ENCODE results near the gene PTPRD. TPM values are rescaled to one million over a fixed set of nuclear protein-coding genes. Genes with fewer than 3 reads are reported as not detected.

PTPRD gene
- total and polyA plus RNA-seq, 9 of the 15 experiments (the other 6 are each of a cell fraction or from before 2014, with no cell fraction given), result 0.11 TPM; not detected in 8

DNA sequence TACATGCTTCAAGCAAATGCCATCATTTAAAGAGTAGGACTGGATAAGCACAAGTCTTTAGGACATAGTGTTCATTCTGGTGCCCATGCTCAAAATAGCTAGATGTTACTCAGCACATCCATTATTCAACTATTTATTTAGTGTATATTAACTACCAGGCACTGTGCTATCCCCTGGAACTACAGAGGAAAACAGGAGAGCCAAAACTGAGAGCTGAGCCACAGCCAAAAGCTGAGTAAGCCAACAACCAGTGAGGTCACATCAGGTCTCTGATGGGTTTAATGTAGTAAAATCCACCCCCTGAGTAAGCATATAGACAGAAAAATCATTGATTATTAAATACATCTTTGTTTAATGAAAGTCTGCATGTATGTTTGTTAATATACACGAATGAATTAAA is 2343.9 kb downstream of the PTPRD start:
- 0% methylated on average over 1 of the region's 1 CpG for WGBS (ENCODE audit: insufficient coverage, low coverage, missing lambda C conversion rate)
- ChIA-PET CTCF (ENCODE audit: low intra/inter-chr PET ratio) (no interaction called here), POLR2A (no interaction called here)

More for the DNA sequence above, 2343.9 kb downstream of the PTPRD start:
- H2AFZ ChIP-seq (ENCODE audit: low read depth, low read length), result no peak overlapping the region
- H3K4me2 ChIP-seq (ENCODE audit: insufficient read depth, low read length), result no peak overlapping the region
- no peaks in the 10 kb centered on the region for H4K20me1 ChIP-seq (replicated peaks; ENCODE audit: control insufficient read depth, insufficient read depth, low read length)
- no peaks in the 10 kb centered on the region for H3K4me1 ChIP-seq (replicated peaks in 1 of 2; ENCODE audit: control insufficient read depth in 2 of 2, insufficient read depth in 2 of 2, low read length in 2 of 2)
- no peak for DNase-seq (ENCODE audit: extremely low read depth in 1 of 4, low spot score in 3 of 4)
- no peaks in the 10 kb centered on the region for H3K36me3 ChIP-seq (ENCODE audit: control insufficient read depth, insufficient read depth, low read length)
- H3K9me1 ChIP-seq (ENCODE audit: control insufficient read depth, insufficient read depth, low read length), result no peaks in the 10 kb centered on the region
- no peak for TF ChIP-seq BRD4 (IDR thresholded peaks at IDR 0.05)
- TF ChIP-seq ZNF174 (CRISPR knock-in tag; IDR thresholded peaks at IDR 0.05), result no peak
- TF ChIP-seq HES1 (IDR thresholded peaks at IDR 0.05; ENCODE audit: low read depth), result no peak
- no peak for TF ChIP-seq MEF2D (tag; conservative IDR thresholded peaks at IDR 0.05; ENCODE audit: low read depth)
- TF ChIP-seq KLF16 (IDR thresholded peaks at IDR 0.05), result no peak
- no peak for TF ChIP-seq E2F5 (CRISPR knock-in tag; IDR thresholded peaks at IDR 0.05)
- no peak for TF ChIP-seq ZNF408 (CRISPR knock-in tag; IDR thresholded peaks at IDR 0.05; ENCODE audit: low read depth)
- no peak for TF ChIP-seq POLR2H (tag; IDR thresholded peaks at IDR 0.05; ENCODE audit: low read depth)
- no peak overlapping the region for H3K27ac ChIP-seq (ENCODE audit: extremely low read depth, low read depth, low read length)
- ATAC-seq, result no peak
- no peak for FAIRE-seq
- H3K79me2 ChIP-seq (ENCODE audit: control insufficient read depth, insufficient read depth, low read length), result no peaks in the 10 kb centered on the region
- H3K27me3 ChIP-seq (ENCODE audit: control insufficient read depth in 2 of 2, insufficient read depth in 2 of 2, low read length in 2 of 2), result no peaks in the 10 kb centered on the region
- no peak overlapping the region for H3K4me3 ChIP-seq
- intact Hi-C loops (cut with micrococcal nuclease), result no loop called here
- H3K9ac ChIP-seq (ENCODE audit: insufficient read depth in 1 of 2, low read depth in 2 of 2, low read length in 2 of 2), result no peak overlapping the region
- in situ Hi-C loops (cut with MboI), result no loop called here
- BruUV-seq (replicated peaks), result no TSS peak
- H3K9me3 ChIP-seq (replicated peaks; ENCODE audit: control insufficient read depth, insufficient read depth, low read depth, low read length), result no peaks in the 10 kb centered on the region
